Stimulated activated naive CD4-positive, alpha-beta T cell treated with Interleukin-2 at 50 U/mL for 16 hours (primary cell): Measurements from ENCODE around the gene HERPUD1.
"Not testable (repeated sequence)": the region's sequence is repeated elsewhere in the genome, so short reads cannot be mapped to it uniquely, and the experiment has no call there.

Source experiments
- DNase-seq: peaks from one replicate; lab custom pipeline; 2025; lab: John Stamatoyannopoulos, UW

Gene HERPUD1

GRCh38 chr16:56931892-56932720, at the start of gene HERPUD1:
TSS of gene HERPUD1 (plus strand) at chr16:56932142. CDS start at chr16:56932245, 103 bp downstream.
- DNase-seq: peak; percentile 99

- no peak for DNase-seq
Observed at GRCh38 chr16:56883586-56883985, 48.4 kb upstream of the HERPUD1 start.

- DNase-seq: no peak
Observed at GRCh38 chr16:56884026-56884582, 47.8 kb upstream of the HERPUD1 start.

- not testable (repeated sequence) for DNase-seq
Observed at GRCh38 chr16:56884929-56885328, 47.0 kb upstream of the HERPUD1 start.

- no peak for DNase-seq
Observed at GRCh38 chr16:56885446-56886162, 46.3 kb upstream of the HERPUD1 start.

GRCh38 chr16:56886296-56886695, 45.6 kb upstream of the HERPUD1 start:
- no peak for DNase-seq

GRCh38 chr16:56886826-56887225, 45.1 kb upstream of the HERPUD1 start:
- no peak for DNase-seq

- DNase-seq: no peak
Observed at GRCh38 chr16:56888806-56889205, 43.1 kb upstream of the HERPUD1 start.

- no peak for DNase-seq
Observed at GRCh38 chr16:56889206-56889605, 42.7 kb upstream of the HERPUD1 start.

GRCh38 chr16:56891685-56892084, 40.3 kb upstream of the HERPUD1 start:
- DNase-seq: no peak

- DNase-seq: no peak
Observed at GRCh38 chr16:56892705-56893104, 39.2 kb upstream of the HERPUD1 start.

GRCh38 chr16:56894331-56894917, 37.5 kb upstream of the HERPUD1 start:
- DNase-seq: no peak

- DNase-seq: no peak
Observed at GRCh38 chr16:56895813-56896212, 36.1 kb upstream of the HERPUD1 start.

- DNase-seq: no peak
Observed at GRCh38 chr16:56896244-56896643, 35.7 kb upstream of the HERPUD1 start.

- DNase-seq: no peak
Observed at GRCh38 chr16:56897026-56897799, 34.7 kb upstream of the HERPUD1 start.

GRCh38 chr16:56898847-56899246, 33.1 kb upstream of the HERPUD1 start:
- DNase-seq: no peak

GRCh38 chr16:56903866-56904265, 28.1 kb upstream of the HERPUD1 start:
- DNase-seq: no peak

GRCh38 chr16:56907401-56907800, 24.5 kb upstream of the HERPUD1 start:
- DNase-seq: no peak

- DNase-seq: no peak
Observed at GRCh38 chr16:56909527-56909979, 22.4 kb upstream of the HERPUD1 start.

- no peak for DNase-seq
Observed at GRCh38 chr16:56910112-56910511, 21.8 kb upstream of the HERPUD1 start.

GRCh38 chr16:56910654-56911539, 21.0 kb upstream of the HERPUD1 start:
- DNase-seq: no peak
